Activated CD4-positive, alpha-beta memory T cell treated with anti-CD3 and anti-CD28 coated beads, Interleukin-2, amount 10 ng/mL, durations not matched to agents 7 days and 5 days (primary cell): ENCODE measurements around the gene ZBED6. TPM values are rescaled to one million over a fixed set of nuclear protein-coding genes. Genes with fewer than 3 reads are reported as not detected.
"Not testable (repeated sequence)": the region's sequence is repeated elsewhere in the genome, so short reads cannot be mapped to it uniquely, and the experiment has no call there.

ENCODE experiments used
- CTCF ChIA-PET: fragments of 350-600 bp; sonication (Branson Sonifier 250); formaldehyde crosslinking; loops from one replicate; lab custom pipeline; 2021; ENCODE audit warnings: antibody characterized with exemption, inconsistent platforms; lab: Charles Lee
- POLR2A ChIA-PET: fragments of 350-600 bp; sonication (Branson Sonifier 250); formaldehyde crosslinking; loops from one replicate; lab custom pipeline; 2021; ENCODE audit warnings: antibody characterized with exemption; lab: Charles Lee
- DNase-seq: peaks from one replicate; pipeline ENCODE4 v3.0.0-alpha.2; 2020
- H3K27ac Mint-ChIP-seq: one replicate; pipeline ENCODE4 v1.8.0; 2021; ENCODE audit warnings: mild to moderate bottlenecking, mixed read lengths
- H3K27me3 Mint-ChIP-seq: one replicate; pipeline ENCODE4 v1.8.0; 2021; ENCODE audit warnings: mixed read lengths
- H3K36me3 Mint-ChIP-seq: one replicate; pipeline ENCODE4 v1.8.0; 2021; ENCODE audit warnings: low read depth, mixed read lengths
- H3K4me1 Mint-ChIP-seq: one replicate; pipeline ENCODE4 v1.8.0; 2021; ENCODE audit warnings: mixed read lengths
- H3K4me3 Mint-ChIP-seq: one replicate; pipeline ENCODE4 v1.8.0; 2021; ENCODE audit warnings: mild to moderate bottlenecking, mixed read lengths
- H3K9me3 Mint-ChIP-seq: one replicate; pipeline ENCODE4 v1.8.0; 2021; ENCODE audit warnings: mixed read lengths
- total RNA-seq, 2 experiments: library from RNA; stranded (reverse); gene quantifications; one replicate each; pipeline ENCODE4 v1.2.3, GENCODE V29; 2021

Gene ZBED6, protein sequence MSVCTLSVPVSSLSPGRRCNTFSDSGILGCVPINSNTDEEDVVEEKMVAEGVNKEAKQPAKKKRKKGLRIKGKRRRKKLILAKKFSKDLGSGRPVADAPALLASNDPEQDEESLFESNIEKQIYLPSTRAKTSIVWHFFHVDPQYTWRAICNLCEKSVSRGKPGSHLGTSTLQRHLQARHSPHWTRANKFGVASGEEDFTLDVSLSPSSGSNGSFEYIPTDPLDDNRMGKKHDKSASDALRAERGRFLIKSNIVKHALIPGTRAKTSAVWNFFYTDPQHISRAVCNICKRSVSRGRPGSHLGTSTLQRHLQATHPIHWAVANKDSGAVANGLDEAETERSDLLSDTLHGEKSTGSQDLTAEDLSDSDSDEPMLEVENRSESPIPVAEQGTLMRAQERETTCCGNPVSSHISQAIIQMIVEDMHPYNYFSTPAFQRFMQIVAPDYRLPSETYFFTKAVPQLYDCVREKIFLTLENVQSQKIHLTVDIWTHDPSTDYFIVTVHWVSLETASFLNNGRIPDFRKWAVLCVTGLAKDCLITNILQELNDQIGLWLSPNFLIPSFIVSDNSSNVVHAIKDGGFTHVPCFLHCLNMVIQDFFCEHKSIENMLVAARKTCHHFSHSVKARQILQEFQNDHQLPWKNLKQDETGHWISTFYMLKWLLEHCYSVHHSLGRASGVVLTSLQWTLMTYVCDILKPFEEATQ (N-terminal part only)
- 10 to 100 TPM; 18.4 to 19.5 TPM for total RNA-seq

DNA sequence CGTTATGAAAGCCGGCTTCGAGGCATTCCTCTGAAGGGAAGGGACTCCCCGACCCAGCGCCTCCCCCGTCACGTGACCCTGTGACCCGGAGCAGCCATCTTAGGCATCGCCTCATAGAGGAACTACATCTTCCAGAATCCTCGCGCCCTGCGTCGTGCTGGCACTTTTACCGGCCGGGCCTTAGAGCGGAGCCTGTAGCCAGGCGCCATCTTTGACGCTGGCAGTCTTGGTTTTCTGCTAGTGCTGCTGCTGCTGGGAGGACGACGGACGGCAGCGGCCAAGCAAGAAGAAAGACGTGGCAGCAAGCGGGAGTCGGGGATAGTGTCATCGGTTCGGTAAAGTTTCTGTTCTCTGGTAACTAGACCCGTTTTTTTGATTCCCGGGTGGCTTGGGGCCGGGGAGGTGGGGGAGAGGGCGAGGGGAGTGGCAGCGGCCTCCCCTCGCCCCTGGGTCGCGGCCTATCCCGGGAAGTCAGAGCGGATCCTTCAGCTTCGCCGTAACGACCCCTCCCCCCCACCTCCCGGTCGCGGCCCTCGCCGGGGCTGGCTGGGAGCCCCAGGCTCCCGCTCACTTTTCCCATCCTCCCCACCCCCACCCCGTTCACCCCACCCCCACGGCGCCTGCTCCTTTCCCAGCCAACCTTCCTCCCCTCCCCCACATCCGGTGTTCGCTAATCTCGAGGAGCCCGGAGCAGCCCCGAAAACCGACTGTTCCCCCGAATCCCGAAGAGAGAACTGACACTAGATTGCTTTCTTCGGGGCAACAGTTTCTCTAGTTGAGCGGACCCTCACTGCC lies at the start of gene ZBED6, which contains the start of gene ZC3H11A:
Gene ZBED6 (plus strand): TSS at position 183 of the 795 bp plus-strand sequence. CDS start 1,900 bp downstream, outside the sequence.
Gene ZC3H11A (plus strand): TSS at position 183 of the 795 bp plus-strand sequence. CDS start 21,448 bp downstream, outside the sequence.
- Mint-ChIP-seq H3K27me3 (no peaks in the 10 kb centered on the region), H3K36me3 (peaks cover 43% of the 10 kb centered on the region), H3K4me1 (peaks cover 45% of the 10 kb centered on the region), H3K4me3 (peak within 1 kb of the TSS; percentile 99), H3K9me3 (no peaks in the 10 kb centered on the region), H3K27ac (peak within 1 kb of the TSS; percentile 98)
- ChIA-PET POLR2A (interaction anchor here (1.1 to 1.8 kb wide), 2 partner anchors 31 to 169 kb away, joined by 4 to 16 read pairs; partner anchors contain the start of genes ATP2B4 and LAX1), CTCF (no interaction called here)
- peak; percentile 99 for DNase-seq

DNA sequence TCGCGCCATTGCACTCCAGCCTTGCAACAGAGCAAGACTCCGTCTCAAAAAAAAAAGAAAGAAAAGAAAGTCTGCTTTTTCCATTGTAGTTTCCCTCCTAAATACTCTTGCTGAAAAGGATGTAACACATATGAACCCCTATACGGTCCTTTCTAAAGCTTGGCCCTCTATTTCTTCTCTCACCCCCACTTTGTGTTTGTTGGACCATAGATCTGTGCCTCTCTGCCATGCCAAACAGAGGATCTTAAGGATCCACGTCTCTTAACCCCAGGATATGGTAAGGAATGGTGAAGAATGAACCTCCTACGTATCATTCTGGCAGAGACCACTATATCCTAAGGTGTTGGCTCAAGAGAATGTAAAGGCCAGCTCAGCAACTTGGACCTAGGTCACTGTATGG lies 49.1 kb upstream of the ZBED6 start:
- POLR2A ChIA-PET: interaction anchor here (1.0 to 1.3 kb wide), 2 partner anchors 18 to 20 kb away, joined by 3 to 7 read pairs; no protein-coding TSS in a partner anchor
- CTCF ChIA-PET: no interaction called here

DNA sequence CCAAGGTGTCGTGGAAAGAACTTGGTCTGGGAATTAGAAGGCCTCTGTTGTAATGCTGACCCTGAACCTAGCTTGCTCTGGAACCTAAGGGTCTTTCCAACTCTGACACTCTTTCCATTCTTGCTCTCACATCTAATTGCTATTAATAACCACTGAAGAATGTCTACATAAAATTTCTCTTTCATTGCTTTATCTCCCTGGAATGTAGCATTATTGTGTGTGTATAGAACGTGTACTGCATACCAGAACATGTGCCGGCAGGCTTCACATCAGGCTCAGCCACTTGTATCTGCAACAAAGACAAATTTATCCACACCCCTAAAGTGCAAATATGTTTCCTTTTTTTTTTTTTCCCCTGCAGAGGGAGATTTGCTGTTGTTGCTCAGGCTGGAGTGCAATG lies 44.4 kb upstream of the ZBED6 start:
- H3K4me1 Mint-ChIP-seq: peaks cover 22% of the 10 kb centered on the region
- no peaks in the 10 kb centered on the region for H3K27me3 Mint-ChIP-seq
- POLR2A ChIA-PET: interaction anchor here (2.1 kb wide), 1 partner anchor 14 kb away, joined by 10 read pairs; the partner anchor contains the start of gene LAX1

More for the DNA sequence above, 49.1 kb upstream of the ZBED6 start:
- no peak overlapping the region for H3K27ac Mint-ChIP-seq
- H3K4me1 Mint-ChIP-seq: peaks cover 27% of the 10 kb centered on the region
- no peak for DNase-seq
- H3K36me3 Mint-ChIP-seq: peaks cover 31% of the 10 kb centered on the region
- no peak overlapping the region for H3K4me3 Mint-ChIP-seq
- H3K9me3 Mint-ChIP-seq: no peaks in the 10 kb centered on the region
- no peaks in the 10 kb centered on the region for H3K27me3 Mint-ChIP-seq

DNA sequence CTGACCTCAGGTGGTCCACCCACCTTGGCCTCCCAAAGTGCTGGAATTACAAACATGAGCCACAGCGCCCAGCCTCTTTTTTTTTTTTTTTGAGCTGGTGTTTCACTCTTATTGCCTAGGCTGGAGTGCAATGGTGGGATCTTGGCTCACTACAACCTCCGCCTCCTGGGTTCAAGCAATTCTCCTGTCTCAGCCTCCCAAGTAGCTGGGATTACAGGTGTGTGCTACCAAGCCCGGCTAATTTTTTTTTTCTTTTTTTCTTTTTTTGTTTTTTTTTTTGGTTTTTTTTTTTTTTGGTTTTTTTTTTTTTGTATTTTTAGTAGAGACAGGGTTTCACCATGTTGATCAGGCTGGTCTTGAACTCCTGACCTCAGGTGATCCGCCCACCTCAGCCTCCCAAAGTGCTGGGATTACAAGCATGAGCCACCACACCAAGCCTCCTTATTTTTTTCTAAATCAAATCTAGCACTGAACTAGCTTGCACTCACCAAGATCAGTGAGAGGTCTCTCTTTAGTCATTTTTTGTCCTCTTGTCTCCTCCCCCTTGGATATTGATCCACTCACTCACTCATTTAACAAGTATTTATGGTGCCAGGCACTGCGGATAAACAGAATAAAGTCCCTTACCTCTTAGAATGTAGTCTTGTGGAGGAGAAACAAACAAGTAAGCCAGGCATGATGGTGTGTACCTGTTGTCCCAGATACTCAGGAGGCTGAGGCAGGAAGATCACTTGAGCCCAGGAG lies 43.6 kb upstream of the ZBED6 start:
- DNase-seq, H3K9me3 Mint-ChIP-seq, H3K4me3 Mint-ChIP-seq, CTCF ChIA-PET, H3K36me3 Mint-ChIP-seq, H3K27me3 Mint-ChIP-seq, H3K27ac Mint-ChIP-seq: not testable (repeated sequence)
- POLR2A ChIA-PET: interaction anchor here (2.1 kb wide), 1 partner anchor 13 kb away, joined by 10 read pairs; the partner anchor contains the start of gene LAX1
- H3K4me1 Mint-ChIP-seq: peaks cover 26% of the 10 kb centered on the region

More for the DNA sequence above, 44.4 kb upstream of the ZBED6 start:
- H3K36me3 Mint-ChIP-seq: no peaks in the 10 kb centered on the region
- no peaks in the 10 kb centered on the region for H3K9me3 Mint-ChIP-seq
- H3K4me3 Mint-ChIP-seq: no peak overlapping the region
- DNase-seq: no peak
- no peak overlapping the region for H3K27ac Mint-ChIP-seq
- CTCF ChIA-PET: no interaction called here

DNA sequence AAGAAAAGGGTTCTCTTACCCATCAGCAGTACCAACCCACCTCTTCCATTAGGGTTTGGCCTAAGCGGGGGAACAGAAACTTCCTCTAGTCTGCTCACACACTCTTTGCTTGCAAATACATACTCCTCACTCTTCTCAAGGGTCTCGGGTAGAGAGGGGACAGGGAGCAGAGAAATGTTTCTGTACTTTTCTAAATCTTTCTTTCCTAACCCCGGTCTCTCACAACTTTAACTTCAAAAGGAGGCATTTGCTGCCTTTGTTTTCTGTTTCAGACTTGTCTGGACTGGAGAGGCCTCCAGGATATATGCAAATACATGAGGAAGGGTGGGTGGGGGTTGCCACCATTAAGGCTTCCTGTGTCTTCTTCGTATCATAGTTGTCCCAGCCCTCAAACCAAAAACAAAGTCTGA lies 41.0 kb upstream of the ZBED6 start:
- Mint-ChIP-seq H3K4me3 (no peak overlapping the region), H3K27me3 (no peaks in the 10 kb centered on the region), H3K4me1 (peaks cover 28% of the 10 kb centered on the region), H3K27ac (peak overlapping the region; percentile 70), H3K36me3 (no peaks in the 10 kb centered on the region), H3K9me3 (no peaks in the 10 kb centered on the region)
- POLR2A ChIA-PET: interaction anchor here (4.0 kb wide), 1 partner anchor 10 kb away, joined by 30 read pairs; the partner anchor contains the start of gene LAX1
- DNase-seq: no peak
- CTCF ChIA-PET: no interaction called here

DNA sequence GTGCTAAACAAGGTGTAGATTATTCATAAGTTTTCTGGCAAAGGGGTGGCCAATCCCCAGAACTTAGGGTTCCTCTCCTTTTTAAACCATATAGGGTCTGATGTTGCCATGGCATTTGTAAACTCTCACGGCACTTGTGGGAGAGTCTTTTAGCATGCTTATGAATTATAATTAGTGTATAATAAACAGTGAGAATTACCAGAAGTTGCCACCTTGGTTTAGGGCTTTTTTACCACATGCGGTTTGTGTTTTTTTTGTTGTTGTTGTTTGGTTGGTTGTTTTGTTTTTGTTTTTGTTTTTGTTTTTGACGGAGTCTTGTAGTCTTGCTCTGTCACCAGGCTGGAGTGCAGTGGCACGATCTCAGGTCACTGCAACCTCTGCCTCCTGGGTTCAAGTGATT lies 39.4 kb upstream of the ZBED6 start:
- Mint-ChIP-seq H3K27ac (no peak overlapping the region), H3K36me3 (no peaks in the 10 kb centered on the region), H3K9me3 (no peaks in the 10 kb centered on the region), H3K4me1 (peaks cover 28% of the 10 kb centered on the region), H3K27me3 (no peaks in the 10 kb centered on the region), H3K4me3 (no peak overlapping the region)
- ChIA-PET POLR2A (interaction anchor here (4.0 kb wide), 1 partner anchor 9 kb away, joined by 30 read pairs; the partner anchor contains the start of gene LAX1), CTCF (interaction anchor here (1.2 kb wide), 1 partner anchor 10 kb away, joined by 4 read pairs; no protein-coding TSS in a partner anchor)
- no peak for DNase-seq

DNA sequence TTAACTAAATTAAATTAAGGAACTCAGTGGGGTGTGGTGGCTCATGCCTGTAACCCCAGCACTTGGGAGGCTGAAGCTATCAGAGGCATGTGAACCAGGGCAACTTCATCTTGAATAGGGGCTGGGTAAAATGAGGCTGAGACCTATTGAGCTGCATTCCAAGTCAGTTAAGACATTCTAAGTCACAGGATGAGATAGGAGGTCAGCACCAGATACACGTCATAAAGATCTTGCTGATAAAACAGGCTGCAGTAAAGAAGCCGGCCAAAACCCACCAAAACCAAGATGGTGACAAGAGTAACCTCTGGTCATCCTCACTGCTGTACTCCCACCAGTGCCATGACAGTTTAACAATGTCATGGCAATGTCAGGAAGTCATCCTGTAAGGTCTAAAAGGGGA lies 36.7 kb upstream of the ZBED6 start:
- H3K4me1 Mint-ChIP-seq: peaks cover 36% of the 10 kb centered on the region
- CTCF ChIA-PET, H3K4me3 Mint-ChIP-seq: not testable (repeated sequence)

DNA sequence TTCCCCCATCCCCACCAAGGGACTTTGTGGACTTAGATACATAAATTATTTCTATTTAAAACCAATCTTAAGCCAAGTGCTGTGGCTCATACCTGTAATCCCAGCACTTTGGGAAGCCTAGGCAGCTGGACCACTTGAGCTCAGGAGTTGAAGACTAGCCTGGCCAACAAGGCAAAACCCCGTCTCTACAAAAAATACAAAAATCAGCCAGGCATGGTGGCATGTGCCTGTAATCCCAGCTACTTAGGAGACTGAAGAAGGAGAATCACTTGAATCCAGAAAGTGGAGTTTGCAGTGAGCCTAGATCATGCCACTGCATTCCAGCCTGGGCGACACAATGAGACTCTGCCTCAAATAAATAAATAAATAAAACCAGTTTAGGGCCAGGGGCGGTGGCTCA lies 34.9 kb upstream of the ZBED6 start:
- H3K27me3 Mint-ChIP-seq: no peaks in the 10 kb centered on the region
- CTCF ChIA-PET: no interaction called here
- H3K4me3 Mint-ChIP-seq: no peak overlapping the region
- no peaks in the 10 kb centered on the region for H3K9me3 Mint-ChIP-seq
- DNase-seq: no peak
- H3K27ac Mint-ChIP-seq: no peak overlapping the region
- H3K4me1 Mint-ChIP-seq: peaks cover 38% of the 10 kb centered on the region
- POLR2A ChIA-PET: no interaction called here
- H3K36me3 Mint-ChIP-seq: peaks cover 4% of the 10 kb centered on the region

More for the DNA sequence above, 36.7 kb upstream of the ZBED6 start:
- not testable (repeated sequence) for H3K27ac Mint-ChIP-seq, H3K27me3 Mint-ChIP-seq, H3K9me3 Mint-ChIP-seq, DNase-seq, H3K36me3 Mint-ChIP-seq
- POLR2A ChIA-PET: interaction anchor here (1.1 kb wide), 1 partner anchor 11 kb away, joined by 4 read pairs; no protein-coding TSS in a partner anchor

DNA sequence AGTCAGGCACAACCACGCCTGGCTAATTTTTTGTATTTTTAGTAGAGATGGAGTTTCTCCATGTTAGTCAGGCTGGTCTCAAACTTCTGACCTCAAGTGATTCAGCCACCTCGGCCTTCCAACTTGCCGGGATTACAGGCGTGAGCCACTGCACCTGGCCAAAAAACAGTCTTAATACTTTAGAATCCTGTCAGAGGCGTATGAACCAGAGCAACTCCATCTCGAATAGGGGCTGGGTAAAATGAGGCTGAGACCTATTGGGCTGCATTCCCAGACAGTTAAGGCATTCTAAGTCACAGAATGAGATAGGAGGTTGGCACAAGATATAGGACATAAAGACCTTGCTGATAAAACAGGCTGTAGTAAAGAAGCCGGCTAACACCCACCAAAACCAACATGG lies 33.5 kb upstream of the ZBED6 start:
- POLR2A ChIA-PET, DNase-seq, H3K9me3 Mint-ChIP-seq, CTCF ChIA-PET, H3K4me3 Mint-ChIP-seq, H3K27ac Mint-ChIP-seq, H3K27me3 Mint-ChIP-seq: not testable (repeated sequence)
- Mint-ChIP-seq H3K4me1 (peaks cover 35% of the 10 kb centered on the region), H3K36me3 (peaks cover 12% of the 10 kb centered on the region)

DNA sequence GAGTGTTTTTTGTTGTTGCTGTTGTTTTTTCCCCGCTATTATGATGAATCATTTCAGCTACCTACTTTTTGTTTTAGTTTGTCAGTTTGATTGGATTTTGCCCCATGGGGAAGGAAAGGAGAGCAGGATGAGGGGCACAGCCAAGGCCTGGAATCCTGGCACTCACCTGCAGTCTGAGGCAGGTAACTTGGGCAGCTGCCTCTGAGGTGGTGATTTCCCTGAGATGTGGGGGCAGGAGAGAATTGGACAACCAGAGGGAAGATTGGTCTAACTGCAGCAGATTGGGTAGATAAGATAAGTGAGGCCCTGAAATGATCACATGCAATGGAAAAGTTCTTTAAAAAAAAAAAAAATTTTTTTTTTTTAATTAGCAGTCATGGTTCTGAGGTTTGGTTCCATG lies 31.9 kb upstream of the ZBED6 start:
- ChIA-PET POLR2A (interaction anchor here (1.4 to 4.0 kb wide), 5 partner anchors 9 to 136 kb away, joined by 7 to 55 read pairs (median 30); partner anchors contain the start of genes ATP2B4, ZBED6 and ZC3H11A), CTCF (no interaction called here)
- peaks cover 17% of the 10 kb centered on the region for H3K36me3 Mint-ChIP-seq
- H3K27me3 Mint-ChIP-seq: no peaks in the 10 kb centered on the region
- DNase-seq: no peak
- peak overlapping the region; percentile 82 for H3K27ac Mint-ChIP-seq
- peaks cover 47% of the 10 kb centered on the region for H3K4me1 Mint-ChIP-seq
- H3K9me3 Mint-ChIP-seq: no peaks in the 10 kb centered on the region
- H3K4me3 Mint-ChIP-seq: no peak overlapping the region

DNA sequence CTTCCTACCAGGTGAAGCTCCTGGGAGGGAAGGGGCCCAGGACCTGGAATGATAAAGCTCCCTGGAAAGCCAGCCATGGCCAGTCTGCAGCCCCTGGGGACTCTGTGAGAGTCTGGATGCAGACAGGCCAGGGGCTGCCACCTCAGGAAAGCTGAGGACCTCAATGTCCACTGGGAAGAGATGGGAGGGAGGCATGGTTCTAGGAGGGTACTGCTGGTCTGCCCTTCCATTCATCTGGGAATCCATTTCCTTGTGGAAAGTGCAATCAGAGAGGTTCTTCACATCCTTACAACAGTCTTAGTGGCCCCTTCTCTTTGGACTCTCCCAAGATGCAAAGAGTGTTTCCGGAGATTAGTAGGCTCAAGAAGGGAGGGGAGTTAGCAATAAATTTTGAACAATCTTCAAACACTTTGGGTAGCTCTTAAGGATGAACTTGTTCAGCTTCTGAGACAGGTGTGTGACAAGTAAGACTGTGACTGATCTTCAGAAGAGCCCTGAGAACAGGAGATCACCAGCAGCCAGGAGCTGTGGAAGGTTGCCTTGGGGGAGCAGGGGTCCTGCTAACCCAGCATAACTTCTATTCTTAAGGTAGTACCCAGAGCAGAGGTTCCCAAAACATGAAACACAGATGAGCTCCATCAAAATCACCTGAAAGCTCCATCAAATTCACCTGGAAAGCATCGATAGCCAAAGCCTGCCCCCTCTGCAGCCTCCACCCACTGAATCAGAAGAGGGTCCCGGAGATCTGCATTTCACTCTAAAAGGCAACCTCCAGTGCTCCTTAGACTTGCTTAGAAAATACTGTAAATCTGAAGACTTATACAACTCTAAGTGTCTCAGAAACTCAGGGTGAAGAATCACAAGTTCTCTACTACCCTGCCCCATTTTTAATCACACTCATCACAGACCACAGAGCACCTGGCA lies 31.1 kb upstream of the ZBED6 start:
- Mint-ChIP-seq H3K27ac (peak overlapping the region; percentile 100), H3K4me1 (peaks cover 52% of the 10 kb centered on the region), H3K9me3 (no peaks in the 10 kb centered on the region), H3K27me3 (no peaks in the 10 kb centered on the region), H3K4me3 (peak overlapping the region; percentile 95), H3K36me3 (peaks cover 21% of the 10 kb centered on the region)
- DNase-seq: no peak
- POLR2A ChIA-PET: interaction anchor here (0.5 to 4.0 kb wide), 38 partner anchors 9 to 1809 kb away, joined by 3 to 55 read pairs (median 5); partner anchors contain the start of genes ATP2B4, TIMM17A, ZBED6 and ZC3H11A
- CTCF ChIA-PET: interaction anchor here (0.7 to 2.2 kb wide), 7 partner anchors 11 to 444 kb away, joined by 3 to 7 read pairs (median 4); partner anchors contain the start of gene ATP2B4
